ENCODE measurements around the gene RRAGB.

Gene RRAGB

DNA sequence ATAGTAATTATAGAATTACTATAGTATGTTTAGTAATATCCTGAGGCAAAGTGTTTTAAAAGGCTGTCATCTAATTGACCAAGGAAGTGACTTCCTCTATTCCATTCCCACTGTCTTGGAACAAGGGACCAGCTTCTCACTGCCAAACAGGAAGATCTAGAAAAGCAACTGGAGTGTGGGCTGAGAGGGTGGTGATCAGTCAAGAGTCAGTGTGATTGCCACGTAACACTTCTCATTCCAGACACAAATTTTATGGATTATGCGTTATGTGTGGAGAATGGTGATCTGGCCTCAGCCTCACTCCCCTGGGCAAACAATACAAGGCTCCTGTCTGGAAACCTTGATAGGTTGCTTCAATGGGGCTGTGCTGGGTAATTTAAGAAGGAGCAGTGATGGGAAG lies 60.0 kb downstream of the RRAGB start:
- DNase-seq, result no peak

DNA sequence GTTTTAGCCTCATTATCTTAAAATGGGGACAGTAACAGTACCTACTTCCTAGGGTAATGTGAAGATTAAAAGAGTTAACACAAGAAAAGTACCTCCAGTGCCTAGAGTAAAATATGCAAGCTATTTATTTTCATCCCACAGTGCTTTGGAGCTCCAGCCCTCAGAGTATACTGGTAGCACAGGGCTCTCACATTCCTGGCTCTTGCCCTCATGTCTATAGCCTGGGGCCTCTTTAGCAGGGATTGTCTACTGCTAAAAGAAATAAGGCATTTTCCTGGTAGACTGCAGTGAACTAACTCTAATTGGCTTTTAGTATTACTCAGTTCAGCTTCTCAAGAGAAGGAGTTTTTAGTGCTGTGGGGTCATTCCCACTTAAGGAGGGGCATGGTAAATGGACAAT lies 60.8 kb downstream of the RRAGB start:
- no peak for DNase-seq

DNA sequence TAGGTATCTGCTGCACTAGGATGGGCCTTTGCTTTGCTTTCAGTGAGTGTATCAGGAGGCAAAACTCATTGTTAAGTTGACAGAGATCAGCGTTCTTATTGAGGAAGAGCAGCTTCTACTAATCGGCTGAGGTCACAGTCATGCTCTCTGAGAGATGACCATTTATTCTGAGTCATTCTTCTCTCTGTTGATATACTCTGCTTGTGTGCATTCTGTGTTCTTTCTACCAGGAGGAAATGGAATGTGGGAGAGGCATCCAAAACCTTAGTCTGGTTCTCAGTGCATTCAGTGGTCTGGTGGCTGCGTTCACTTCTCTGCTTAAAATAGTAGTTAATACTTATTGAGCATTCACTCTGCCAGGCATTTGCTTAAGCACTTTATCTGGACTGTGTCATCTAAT lies 66.2 kb downstream of the RRAGB start:
- no peak for DNase-seq

DNA sequence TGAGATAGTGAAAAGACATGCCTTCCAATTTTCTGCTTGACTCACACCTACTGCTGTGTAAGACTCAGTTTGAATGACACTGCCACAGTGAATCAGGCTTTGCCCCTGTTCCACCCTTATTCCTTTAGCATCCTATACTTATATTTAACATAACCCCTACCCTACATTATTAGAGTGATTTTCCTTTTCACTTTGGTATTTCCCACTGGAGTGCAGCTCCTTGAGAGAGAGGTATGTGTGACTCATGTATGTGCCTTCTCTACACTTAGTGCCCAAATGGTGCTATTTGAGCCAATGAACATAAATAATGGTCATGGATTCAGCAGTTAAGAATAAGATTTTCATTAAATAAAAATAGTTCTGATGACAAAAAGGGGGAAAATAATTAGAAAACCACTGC lies 69.5 kb downstream of the RRAGB start:
- DNase-seq, result no peak

DNA sequence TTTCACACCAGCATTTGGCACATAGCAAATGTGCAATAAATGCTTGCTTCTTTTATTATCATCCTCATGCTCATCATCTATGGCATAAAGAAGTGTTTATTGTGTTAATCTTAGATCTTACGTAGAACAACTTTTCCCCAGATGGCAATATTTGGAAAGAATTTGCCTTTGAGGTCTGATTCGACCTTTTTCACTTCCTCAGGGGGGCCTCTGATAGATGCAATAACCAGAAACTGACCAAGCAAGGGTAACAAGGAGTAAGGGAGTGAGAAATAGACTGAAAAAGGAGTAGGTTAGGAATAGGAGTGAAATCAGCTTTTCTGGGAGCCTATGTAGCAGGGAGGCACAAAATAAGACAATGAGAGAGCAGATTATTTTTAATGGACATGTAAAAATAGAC lies 70.2 kb downstream of the RRAGB start:
- no peak for DNase-seq

DNA sequence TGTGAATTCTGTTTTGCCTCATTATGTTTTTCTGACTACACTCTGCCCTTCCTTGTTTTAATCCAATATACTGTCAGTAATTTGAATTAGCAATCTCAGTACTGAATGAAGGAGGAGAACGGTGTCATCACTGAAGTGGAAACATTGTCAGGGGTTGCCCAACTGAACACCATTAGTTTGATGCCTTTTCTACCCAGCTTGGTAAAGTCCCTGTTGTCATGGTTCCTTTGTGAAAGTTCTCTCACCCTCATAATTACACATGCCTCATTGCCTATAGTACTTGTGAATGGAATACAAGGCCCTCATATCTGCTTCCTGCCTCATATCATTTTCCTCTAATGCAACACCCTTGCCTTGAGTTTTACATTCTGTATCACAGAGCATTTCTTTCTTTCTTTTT lies 76.9 kb downstream of the RRAGB start:
- no peak for DNase-seq

DNA sequence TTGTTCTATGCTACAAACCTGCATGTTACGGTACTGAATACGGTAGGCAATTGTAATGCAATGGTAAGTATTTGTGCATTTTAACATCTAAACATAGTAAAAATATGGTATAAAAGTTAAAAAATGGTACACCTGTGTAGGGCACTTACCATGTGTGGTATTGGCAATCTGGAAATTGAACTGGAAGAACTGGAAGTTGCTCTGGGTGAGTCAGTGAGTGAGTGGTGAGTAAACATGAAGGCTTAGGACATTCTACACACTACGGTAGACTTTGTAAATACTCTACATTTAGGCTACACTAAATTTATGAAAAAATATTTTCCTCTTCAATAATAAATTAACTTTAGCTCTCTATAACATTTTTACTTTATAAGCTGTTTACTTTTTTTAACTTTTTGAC lies 78.9 kb downstream of the RRAGB start:
- no peak for DNase-seq

DNA sequence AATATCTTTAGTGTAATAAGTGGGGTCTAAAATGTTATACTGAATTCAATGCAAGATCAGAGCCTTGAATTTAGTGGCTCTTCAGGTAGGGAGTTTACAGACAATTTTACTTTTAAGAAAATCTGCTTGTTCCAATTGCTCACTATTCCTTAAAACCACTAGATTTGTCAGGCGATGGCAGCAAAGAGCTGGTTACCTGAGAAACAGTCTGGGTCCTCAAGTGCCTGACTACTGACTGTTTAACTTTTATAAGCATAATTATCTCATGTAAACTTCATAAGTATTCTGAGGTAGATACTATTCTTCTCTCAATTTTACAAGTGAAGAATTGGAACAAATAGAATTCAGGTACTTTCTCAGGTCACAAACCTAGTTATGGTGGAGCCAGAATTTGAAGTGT lies 84.3 kb downstream of the RRAGB start:
- DNase-seq, result no peak
